GM23338 (cell line): ENCODE measurements around the gene RAB8B. TPM values are rescaled to one million over a fixed set of nuclear protein-coding genes. Genes with fewer than 3 reads are reported as not detected.

Experiments used
- ATAC-seq: fragments of 200-7000 bp; cut with Tn5 transposase; 3 replicates; pipeline ENCODE4 v1.9.1; 2020
- DNase-seq: peaks from one replicate; pipeline ENCODE4 v3.0.0-alpha.2; 2015; ENCODE audit warnings: low spot score
- H2AFZ ChIP-seq: fragments of 200-600 bp; sonication (generic); 2 replicates; pipeline ENCODE4 v1.8.0; 2016; ENCODE audit warnings: antibody characterized with exemption, mild to moderate bottlenecking, moderate library complexity
- H3F3A ChIP-seq: fragments of 200-600 bp; sonication (generic); replicated peaks from 2 replicates; pipeline ENCODE4 v1.8.0; 2017; ENCODE audit warnings: antibody characterized with exemption, mixed run types, low read depth
- H3K27ac ChIP-seq: fragments of 200-600 bp; sonication (generic); 2 replicates; pipeline ENCODE4 v1.6.1; 2016; ENCODE audit warnings: low read depth
- H3K27me3 ChIP-seq: fragments of 200-600 bp; sonication (generic); 2 replicates; pipeline ENCODE4 v1.8.0; 2016; ENCODE audit warnings: mild to moderate bottlenecking, mixed run types, moderate library complexity; ENCODE audit not compliant: insufficient read depth
- H3K36me3 ChIP-seq: fragments of 200-600 bp; sonication (generic); 2 replicates; pipeline ENCODE4 v1.8.0; 2016; ENCODE audit warnings: mild to moderate bottlenecking; ENCODE audit not compliant: insufficient read depth
- H3K4me1 ChIP-seq: fragments of 200-600 bp; sonication (generic); 2 replicates; pipeline ENCODE4 v1.8.0; 2016; ENCODE audit warnings: mild to moderate bottlenecking, moderate library complexity; ENCODE audit not compliant: insufficient read depth
- H3K4me2 ChIP-seq: fragments of 200-600 bp; sonication (generic); 2 replicates; pipeline ENCODE4 v1.7.1; 2017; ENCODE audit warnings: mixed run types
- H3K4me3 ChIP-seq: fragments of 200-600 bp; sonication (generic); 2 replicates; pipeline ENCODE4 v1.6.1; 2016; ENCODE audit warnings: mixed run types
- H3K79me2 ChIP-seq: fragments of 200-600 bp; sonication (generic); replicated peaks from 2 replicates; pipeline ENCODE4 v1.8.0; 2017; ENCODE audit warnings: mild to moderate bottlenecking; ENCODE audit not compliant: insufficient read depth
- H3K9me2 ChIP-seq: fragments of 200-600 bp; sonication (generic); 2 replicates; pipeline ENCODE4 v1.8.0; 2017; ENCODE audit not compliant: insufficient read depth
- H4K20me1 ChIP-seq: fragments of 200-600 bp; sonication (generic); replicated peaks from 2 replicates; pipeline ENCODE4 v1.8.0; 2017; ENCODE audit warnings: mild to moderate bottlenecking; ENCODE audit not compliant: insufficient read depth
- H3K27ac Mint-ChIP-seq: 2 replicates; pipeline ENCODE4 v1.8.0; 2020; ENCODE audit warnings: inconsistent platforms, mild to moderate bottlenecking, moderate library complexity, mixed read lengths
- H3K27me3 Mint-ChIP-seq: 3 replicates; pipeline ENCODE4 v1.8.0; 2022; ENCODE audit warnings: low read depth, mild to moderate bottlenecking, moderate library complexity, mixed read lengths, inconsistent platforms; ENCODE audit not compliant: insufficient read depth, poor library complexity
- H3K36me3 Mint-ChIP-seq: 3 replicates; pipeline ENCODE4 v1.8.0; 2021; ENCODE audit warnings: low read depth, mild to moderate bottlenecking, inconsistent platforms, moderate library complexity, mixed read lengths
- H3K4me1 Mint-ChIP-seq: 3 replicates; pipeline ENCODE4 v1.8.0; 2020; ENCODE audit warnings: mild to moderate bottlenecking, inconsistent platforms, mixed read lengths
- H3K4me3 Mint-ChIP-seq: 3 replicates; pipeline ENCODE4 v1.8.0; 2021; ENCODE audit warnings: moderate library complexity, mild to moderate bottlenecking, inconsistent platforms, mixed read lengths
- H3K9me3 Mint-ChIP-seq: 3 replicates; pipeline ENCODE4 v1.8.0; 2020; ENCODE audit warnings: moderate library complexity, mild to moderate bottlenecking, inconsistent platforms, mixed read lengths
- CREB1 ChIP-seq: fragments of 250-450 bp; sonication (Bioruptor Pico); IDR thresholded peaks from 2 replicates; pipeline ENCODE4 v1.5.0; 2020; ENCODE audit warnings: low read depth, mild to moderate bottlenecking, moderate library complexity
- CTCF ChIP-seq, 2 experiments: fragments of 200-600 bp in 1 of 2; sonication (generic) in 1 of 2; conservative IDR thresholded peaks; 2 replicates each; pipeline versions ENCODE4 v1.5.1 to v1.6.1; 2016 to 2017; ENCODE audit warnings: antibody characterized with exemption in 2 of 2, low read depth in 2 of 2, mild to moderate bottlenecking in 2 of 2, moderate library complexity in 1 of 2
- EZH2phosphoT487 ChIP-seq: fragments of 200-600 bp; sonication (generic); IDR thresholded peaks from one replicate; pipeline ENCODE4 v1.8.1; 2018; ENCODE audit warnings: antibody characterized with exemption; ENCODE audit not compliant: unreplicated experiment
- ZNF331 ChIP-seq: fragments of 250-450 bp; sonication (Bioruptor Pico); IDR thresholded peaks from 2 replicates; pipeline ENCODE4 v1.5.0; 2020; ENCODE audit warnings: low read depth, mild to moderate bottlenecking, moderate library complexity
- ZNF462 ChIP-seq: fragments of 250-450 bp; sonication (Bioruptor Pico); IDR thresholded peaks from 2 replicates; pipeline ENCODE4 v1.5.0; 2020; ENCODE audit warnings: mild to moderate bottlenecking, moderate library complexity
- polyA plus RNA-seq: library from polyadenylated mRNA; unstranded; fragments of >200 nt; fragmentation: Nextera tagmentation; extraction: Ambion mirVana; gene quantifications from 2 replicates; pipeline ENCODE4 v1.2.1, GENCODE V29; 2016
- total RNA-seq: library from RNA; depleted of rRNA; stranded (reverse); fragments of >200 nt; shearing (Covaris generic); gene quantifications from 2 replicates; pipeline ENCODE4 v1.2.3, GENCODE V29; 2014

The RAB8B gene
- total and polyA plus RNA-seq, 2 experiments from 2014 or later, result 23.2 to 41.7 TPM

- peaks cover 4% of the 10 kb centered on the region; the same call in 1 of the 2 replicates for H3K36me3 ChIP-seq
- peaks cover 2% of the 10 kb centered on the region for H3K27me3 Mint-ChIP-seq
Observed at GRCh38 chr15:63261311-63261710, 71.9 kb downstream of the RAB8B start.

More at GRCh38 chr15:63261311-63261710, 71.9 kb downstream of the RAB8B start:
- no peak overlapping the region for H3K4me2 ChIP-seq
- H3K4me1 Mint-ChIP-seq, result peaks cover 6% of the 10 kb centered on the region
- peaks cover 39% of the 10 kb centered on the region for H3K36me3 Mint-ChIP-seq
- H3K4me3 Mint-ChIP-seq, result no peak overlapping the region
- H3K9me3 Mint-ChIP-seq, result no peaks in the 10 kb centered on the region; the same call in 2 of the 3 replicates
- H3K27ac Mint-ChIP-seq, result no peak overlapping the region
- peaks cover 8% of the 10 kb centered on the region; the same call in 1 of the 2 replicates for H3K4me1 ChIP-seq
- H4K20me1 ChIP-seq, result no peaks in the 10 kb centered on the region
- H3K27ac ChIP-seq, result no peak overlapping the region
- H3F3A ChIP-seq, result no peaks in the 10 kb centered on the region
- ATAC-seq (no peak), DNase-seq (no peak)
- TF ChIP-seq ZNF462 (CRISPR knock-in tag), result no peak
- TF ChIP-seq CREB1 (CRISPR knock-in tag), result no peak
- no peak for TF ChIP-seq ZNF331 (CRISPR knock-in tag)
- no peak for TF ChIP-seq CTCF (conservative IDR thresholded peaks at IDR 0.05; ENCODE audit: low read depth in 2 of 2)
- TF ChIP-seq EZH2phosphoT487, result no peak
- H3K9me2 ChIP-seq, result no peaks in the 10 kb centered on the region
- no peaks in the 10 kb centered on the region for H3K27me3 ChIP-seq
- no peaks in the 10 kb centered on the region for H3K79me2 ChIP-seq
- H3K4me3 ChIP-seq, result no peak overlapping the region
- no peak overlapping the region for H2AFZ ChIP-seq
